Colonic mucosa (tissue), 4 donors: ENCODE results near the gene ADH5. TPM values are rescaled to one million over a fixed set of nuclear protein-coding genes. Genes with fewer than 3 reads are reported as not detected.
"Not testable (repeated sequence)": the region's sequence is repeated elsewhere in the genome, so short reads cannot be mapped to it uniquely, and the experiment has no call there.

Experiments
- DNase-seq: peaks from one replicate; pipeline ENCODE4 v3.0.0-alpha.2; 2020
- H3K27ac ChIP-seq: fragments of 200-600 bp; one replicate; pipeline ENCODE4 v1.8.0; 2021
- H3K27me3 ChIP-seq: fragments of 200-600 bp; one replicate; pipeline ENCODE4 v1.8.0; 2021
- H3K36me3 ChIP-seq: fragments of 200-600 bp; one replicate; pipeline ENCODE4 v1.8.0; 2021
- H3K4me1 ChIP-seq: fragments of 200-600 bp; one replicate; pipeline ENCODE4 v1.8.0; 2021; ENCODE audit warnings: mild to moderate bottlenecking
- H3K4me3 ChIP-seq: fragments of 200-600 bp; one replicate; pipeline ENCODE4 v1.8.0; 2021
- H3K9ac ChIP-seq, 2 donors: one replicate each; pipeline ENCODE4 v1.7.0; 2013; ENCODE audit warnings: control low read depth in 2 of 2, low read depth in 2 of 2, low read length in 2 of 2
- H3K9me3 ChIP-seq: fragments of 200-600 bp; one replicate; pipeline ENCODE4 v1.8.0; 2021
- CTCF ChIP-seq: fragments of 200-600 bp; IDR thresholded peaks from one replicate; pipeline ENCODE4 v1.8.0; 2022; ENCODE audit warnings: antibody characterized with exemption, mild to moderate bottlenecking
- intact Hi-C: fragments of 100-400 bp; cut with DNase I; formaldehyde crosslinking; loops from one replicate; pipeline ENCODE4 v1.14.1; 2022
- total RNA-seq, 2 donors: library from RNA; stranded (reverse); fragmentation: NEBNext Ultra II Directional in 1 of 2; extraction: Animal tissue kit (Norgen Biotek cat#: 25700) in 1 of 2; gene quantifications; one replicate each; pipeline ENCODE4 v1.2.1, GENCODE V29; 2021
- donor health status: healthy.
- donor health status: DM: no; HTN: no; CAD: no.
- donor health status: DM: no; HTN: no; CAD: no.

The ADH5 gene
- total RNA-seq, 2 donors from 2014 or later: 165 to 240 TPM

GRCh38 chr4:99104153-99104552, 15.6 kb upstream of the ADH5 start:
- H3K4me1 ChIP-seq: no peaks in the 10 kb centered on the region
- no peaks in the 10 kb centered on the region for H3K27me3 ChIP-seq
- no peaks in the 10 kb centered on the region for H3K9me3 ChIP-seq
- H3K27ac ChIP-seq: no peak overlapping the region
- intact Hi-C loops: no loop called here
- TF ChIP-seq CTCF: no peak
- H3K9ac ChIP-seq: no peak overlapping the region
- H3K36me3 ChIP-seq: no peaks in the 10 kb centered on the region
- DNase-seq: no peak
- no peak overlapping the region for H3K4me3 ChIP-seq

- H3K9ac ChIP-seq: no peak overlapping the region
- no peaks in the 10 kb centered on the region for H3K36me3 ChIP-seq
- H3K27ac ChIP-seq: no peak overlapping the region
- H3K27me3 ChIP-seq: no peaks in the 10 kb centered on the region
- H3K9me3 ChIP-seq: no peaks in the 10 kb centered on the region
- intact Hi-C loops: no loop called here
- H3K4me3 ChIP-seq: no peak overlapping the region
- TF ChIP-seq CTCF: no peak
- DNase-seq: no peak
- H3K4me1 ChIP-seq: no peaks in the 10 kb centered on the region
Observed at GRCh38 chr4:99103166-99103565, 14.6 kb upstream of the ADH5 start.

GRCh38 chr4:99102634-99103033, 14.0 kb upstream of the ADH5 start:
- no peak overlapping the region for H3K4me3 ChIP-seq
- H3K4me1 ChIP-seq: no peaks in the 10 kb centered on the region
- no peaks in the 10 kb centered on the region for H3K36me3 ChIP-seq
- H3K9me3 ChIP-seq: no peaks in the 10 kb centered on the region
- no peak overlapping the region for H3K9ac ChIP-seq
- intact Hi-C loops: no loop called here
- no peak for TF ChIP-seq CTCF
- DNase-seq: no peak
- no peaks in the 10 kb centered on the region for H3K27me3 ChIP-seq
- no peak overlapping the region for H3K27ac ChIP-seq

GRCh38 chr4:99100876-99101275, 12.3 kb upstream of the ADH5 start:
- intact Hi-C loops: no loop called here
- H3K27me3 ChIP-seq: no peaks in the 10 kb centered on the region

GRCh38 chr4:99099814-99100213, 11.2 kb upstream of the ADH5 start:
- H3K9me3 ChIP-seq, H3K9ac ChIP-seq, H3K4me1 ChIP-seq, DNase-seq, intact Hi-C loops, H3K27ac ChIP-seq, H3K27me3 ChIP-seq, H3K4me3 ChIP-seq, H3K36me3 ChIP-seq: not testable (repeated sequence)

More at GRCh38 chr4:99100876-99101275, 12.3 kb upstream of the ADH5 start:
- Histone ChIP-seq H3K27ac (no peak overlapping the region), H3K9ac (no peak overlapping the region), H3K4me3 (no peak overlapping the region), H3K36me3 (no peaks in the 10 kb centered on the region), H3K4me1 (no peaks in the 10 kb centered on the region), H3K9me3 (no peaks in the 10 kb centered on the region)
- no peak for DNase-seq
- TF ChIP-seq CTCF: no peak

GRCh38 chr4:99099311-99099710, 10.7 kb upstream of the ADH5 start:
- Histone ChIP-seq H3K9ac (no peak overlapping the region), H3K27me3 (no peaks in the 10 kb centered on the region), H3K4me3 (no peak overlapping the region), H3K27ac (no peak overlapping the region), H3K4me1 (no peaks in the 10 kb centered on the region), H3K9me3 (no peaks in the 10 kb centered on the region), H3K36me3 (no peaks in the 10 kb centered on the region)
- DNase-seq: no peak
- intact Hi-C loops: no loop called here
- TF ChIP-seq CTCF: no peak

GRCh38 chr4:99091841-99092240, 3.3 kb upstream of the ADH5 start:
- H3K4me3 ChIP-seq, H3K9ac ChIP-seq: not testable (repeated sequence)

More at GRCh38 chr4:99091841-99092240, 3.3 kb upstream of the ADH5 start:
- H3K9me3 ChIP-seq, H3K4me1 ChIP-seq, DNase-seq, intact Hi-C loops, H3K36me3 ChIP-seq, H3K27ac ChIP-seq, H3K27me3 ChIP-seq: not testable (repeated sequence)
